Esophagus muscularis mucosa (tissue), 4 donors: ENCODE data around the gene SDC4.

Experiments used
- CTCF ChIP-seq, 3 experiments: fragments of 200-600 bp in 2 of 3; fragments of 450-650 bp in 1 of 3; sonication (generic) in 2 of 3; IDR thresholded peaks; one replicate each; pipeline ENCODE4 v1.5.1; 2017 to 2019; ENCODE audit warnings: antibody characterized with exemption in 3 of 3, mild to moderate bottlenecking in 2 of 3, moderate library complexity in 1 of 3
- EP300 ChIP-seq: sonication (generic); formaldehyde crosslinking; IDR thresholded peaks from one replicate; pipeline ENCODE4 v1.6.1; 2017; ENCODE audit warnings: antibody characterized with exemption
- POLR2A ChIP-seq: fragments of 450-650 bp; IDR thresholded peaks from one replicate; pipeline ENCODE4 v1.6.1; 2017; ENCODE audit warnings: antibody characterized with exemption, moderate library complexity, mild to moderate bottlenecking, low read depth

- no peak for TF ChIP-seq CTCF (IDR thresholded peaks at IDR 0.05)
- no peak for TF ChIP-seq POLR2A
- no peak for TF ChIP-seq EP300
Measured at GRCh38 chr20:45299786-45300185, 48.4 kb downstream of the SDC4 start.
